ENCODE measurements around the gene VCAM1.

VCAM1 gene

DNA sequence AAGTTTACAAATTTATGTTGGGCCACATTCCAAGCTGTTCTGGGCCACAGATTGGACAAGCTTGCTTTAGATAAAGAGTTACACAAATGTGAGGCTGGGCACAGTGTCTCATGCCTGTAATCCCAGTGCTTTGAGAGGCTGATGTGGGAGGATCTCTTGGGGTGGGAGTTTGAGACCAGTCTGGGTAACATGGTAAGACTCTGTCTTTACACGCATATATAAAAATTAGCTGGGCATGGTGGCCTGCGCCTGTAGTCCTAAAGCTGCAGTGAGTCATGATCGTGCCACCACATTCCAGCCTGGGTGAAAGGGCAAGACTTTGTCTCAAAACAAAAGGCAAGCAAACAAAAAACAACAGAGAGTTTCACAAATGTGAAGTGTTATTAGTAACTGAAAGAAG is 5.9 kb upstream of the VCAM1 start:
- no peak for DNase-seq (ENCODE audit: insufficient read length, low spot score)
- no peak for TF ChIP-seq POLR2A (IDR thresholded peaks at IDR 0.05; ENCODE audit: low read depth, low read length)
- peak; percentile 57 for FAIRE-seq

DNA sequence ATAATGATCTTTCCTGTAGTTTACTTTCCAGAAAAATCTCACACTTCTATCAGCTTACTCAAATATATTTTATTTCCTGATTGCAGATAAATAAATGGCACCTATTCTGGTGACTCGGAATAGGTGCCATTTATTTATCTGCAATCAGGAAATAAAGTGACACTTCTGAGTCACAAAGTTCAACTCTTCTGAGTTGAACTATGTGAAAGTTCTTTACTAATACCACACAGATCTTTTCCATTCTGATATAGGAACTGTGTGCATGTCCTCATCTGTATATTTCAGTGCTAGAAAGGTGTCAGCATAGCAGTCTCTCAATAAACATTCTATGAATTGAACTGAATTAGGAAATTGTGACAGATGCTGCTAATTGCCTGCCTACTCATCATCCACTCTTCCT is 4.9 kb upstream of the VCAM1 start:
- no peak for TF ChIP-seq POLR2A (IDR thresholded peaks at IDR 0.05; ENCODE audit: low read depth, low read length)
- no peak for DNase-seq (ENCODE audit: insufficient read length, low spot score)
- FAIRE-seq = no peak

DNA sequence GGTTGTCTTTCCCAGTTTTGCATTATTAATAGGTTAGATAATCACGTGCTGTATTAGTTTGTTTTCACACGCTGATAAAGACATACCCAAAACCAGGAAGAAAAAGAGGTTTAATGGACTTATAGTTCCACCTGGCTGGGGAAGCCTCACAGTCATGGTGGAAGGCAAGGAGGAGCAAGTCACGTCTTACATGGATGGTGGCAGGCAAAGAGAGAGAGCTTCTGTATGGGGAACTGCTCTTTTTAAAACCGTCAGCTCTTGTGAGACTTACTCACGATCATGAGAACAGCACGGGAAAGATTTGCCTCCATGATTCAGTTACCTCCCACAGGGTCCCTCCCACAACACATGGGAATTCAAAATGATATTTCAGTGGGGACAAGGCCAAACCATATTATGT is 2.3 kb upstream of the VCAM1 start:
- DNase-seq (ENCODE audit: insufficient read length, low spot score) = no peak
- no peak for TF ChIP-seq POLR2A (IDR thresholded peaks at IDR 0.05; ENCODE audit: low read depth, low read length)
- no peak for FAIRE-seq

DNA sequence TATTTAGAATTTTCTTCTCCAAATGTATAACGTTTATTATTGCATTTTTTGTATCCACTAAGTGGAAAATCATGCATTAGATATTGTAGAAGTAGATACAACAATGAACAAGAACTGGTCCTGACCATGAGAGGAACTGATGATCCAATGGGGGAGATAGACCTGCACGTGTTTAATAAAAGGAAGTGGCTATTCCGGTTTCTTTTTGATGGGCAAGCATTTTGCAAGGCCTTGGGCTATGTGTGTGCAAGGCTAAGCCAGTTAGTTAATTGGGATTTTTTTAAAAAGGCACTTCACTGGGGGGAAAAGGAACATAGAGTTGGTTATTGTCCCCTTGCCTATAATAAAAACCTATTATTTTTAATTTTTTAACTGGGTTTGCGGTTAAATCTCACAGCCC is 961 bp upstream of the VCAM1 start:
- no peak for FAIRE-seq
- no peak for DNase-seq (ENCODE audit: insufficient read length, low spot score)
- TF ChIP-seq POLR2A (IDR thresholded peaks at IDR 0.05; ENCODE audit: low read depth, low read length) = no peak

DNA sequence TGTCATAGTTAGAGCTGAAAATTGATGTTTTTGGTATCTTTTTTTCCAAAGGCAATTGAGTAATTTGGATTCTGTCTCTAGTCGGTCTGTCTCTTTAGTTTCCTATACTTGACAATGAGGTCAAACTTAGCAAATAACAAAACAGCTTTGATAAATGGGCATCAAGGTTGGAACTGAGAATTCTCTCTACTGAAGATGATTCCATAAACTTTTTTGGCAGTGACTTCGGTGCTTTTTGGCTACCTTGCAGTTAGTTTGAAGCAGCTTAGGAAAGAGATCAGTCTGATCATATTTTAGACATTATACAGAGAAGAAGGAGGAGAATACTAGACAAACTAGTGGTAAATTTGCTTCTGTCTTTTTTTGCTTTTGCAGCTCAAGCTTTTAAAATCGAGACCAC is 559 bp downstream of the VCAM1 start:
- peak; percentile 45 for FAIRE-seq

DNA sequence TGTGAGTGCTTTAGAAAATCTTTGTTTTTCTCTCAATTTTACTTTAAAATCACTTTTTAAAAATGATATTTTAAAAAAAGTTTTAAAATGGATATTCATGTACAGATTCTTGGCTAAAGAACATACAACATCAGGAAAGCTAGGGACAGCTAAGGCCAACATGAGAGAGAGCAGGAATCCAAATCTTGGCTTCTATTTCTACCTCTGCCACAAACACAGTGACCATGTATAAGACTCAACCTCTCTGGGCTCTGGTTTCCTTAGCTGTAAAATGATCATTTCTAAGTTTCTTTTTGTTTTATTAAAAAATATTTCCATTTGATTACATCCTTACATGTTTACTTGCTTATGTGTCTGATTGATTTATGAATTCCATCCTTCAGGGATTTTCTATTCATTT is 1.2 kb downstream of the VCAM1 start:
- DNase-seq (ENCODE audit: insufficient read length, low spot score) = no peak
- no peak for TF ChIP-seq POLR2A (IDR thresholded peaks at IDR 0.05; ENCODE audit: low read depth, low read length)
- FAIRE-seq = no peak

More for the DNA sequence above, 559 bp downstream of the VCAM1 start:
- DNase-seq (ENCODE audit: insufficient read length, low spot score) = no peak
- no peak for TF ChIP-seq POLR2A (IDR thresholded peaks at IDR 0.05; ENCODE audit: low read depth, low read length)

DNA sequence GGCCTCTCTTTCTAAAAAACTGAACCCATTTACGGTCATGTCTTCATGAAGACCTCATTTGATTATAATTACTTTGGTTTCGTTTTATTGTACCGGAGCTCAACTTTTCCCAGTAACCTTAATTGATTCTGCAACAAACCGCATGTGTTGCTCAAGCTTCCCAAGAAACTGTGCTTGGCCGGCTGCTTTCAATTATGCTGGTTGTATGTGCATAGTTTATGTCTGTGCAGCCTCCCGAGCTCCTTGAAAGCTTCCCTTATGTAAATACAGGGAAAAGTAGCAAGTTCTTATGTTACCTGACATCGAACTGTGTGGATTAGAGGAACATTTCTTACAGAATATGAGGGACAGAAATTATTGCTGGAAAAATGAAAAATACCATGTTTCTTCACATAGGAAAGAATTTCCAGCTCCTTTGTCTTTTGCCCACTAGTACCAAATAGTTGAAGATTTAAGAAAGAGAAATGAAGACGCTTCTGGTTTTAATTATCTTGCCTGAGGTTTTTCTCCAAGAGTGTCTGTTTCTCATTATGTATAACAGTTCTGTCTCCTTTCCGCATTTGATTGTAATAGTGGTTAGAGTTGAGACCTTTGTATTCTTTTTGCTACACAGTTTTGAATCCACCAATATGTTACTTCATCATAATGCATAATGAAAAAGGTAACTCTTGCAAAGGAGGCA is 2.1 kb downstream of the VCAM1 start:
- no peak for TF ChIP-seq POLR2A (IDR thresholded peaks at IDR 0.05; ENCODE audit: low read depth, low read length)
- FAIRE-seq = peak; percentile 79
- DNase-seq (ENCODE audit: insufficient read length, low spot score) = no peak

DNA sequence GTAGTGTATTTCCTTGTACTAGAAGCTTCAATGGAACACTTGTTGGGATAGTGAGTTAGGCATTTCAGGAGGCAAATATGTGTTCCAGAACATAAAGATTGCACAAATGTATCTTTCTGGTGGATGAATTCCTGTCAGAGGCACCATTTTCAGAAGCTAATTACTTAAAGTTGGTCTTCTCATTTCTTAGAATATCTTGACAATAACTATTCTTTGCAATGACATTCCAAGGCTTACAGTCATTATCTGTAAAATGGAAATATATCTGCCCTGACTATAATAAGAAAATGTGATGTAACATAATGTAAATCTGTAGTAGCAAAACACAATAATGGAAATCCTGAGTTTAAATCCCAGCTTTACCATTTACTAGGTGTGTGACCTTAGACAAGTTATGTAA is 2.7 kb downstream of the VCAM1 start:
- TF ChIP-seq POLR2A (IDR thresholded peaks at IDR 0.05; ENCODE audit: low read depth, low read length) = no peak
- FAIRE-seq = no peak

DNA sequence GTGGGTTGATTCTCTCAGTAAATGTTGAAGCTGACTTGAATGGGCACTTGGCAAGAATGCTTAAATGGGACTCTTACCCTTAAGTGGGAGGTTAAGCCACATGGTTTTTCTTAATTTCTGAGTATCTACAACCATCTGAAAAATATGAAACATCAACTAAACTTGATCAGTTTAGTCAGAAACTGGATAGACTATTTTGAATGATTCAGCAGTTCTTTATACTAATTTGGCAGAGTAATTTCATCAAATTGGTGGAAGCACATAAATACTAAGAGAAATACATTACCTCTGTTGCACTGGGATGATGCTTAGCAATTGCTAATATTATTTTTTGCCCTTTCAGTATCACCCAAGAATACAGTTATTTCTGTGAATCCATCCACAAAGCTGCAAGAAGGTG is 4.7 kb downstream of the VCAM1 start:
- TF ChIP-seq POLR2A (IDR thresholded peaks at IDR 0.05; ENCODE audit: low read depth, low read length) = no peak
- no peak for DNase-seq (ENCODE audit: insufficient read length, low spot score)
- FAIRE-seq = no peak

More for the DNA sequence above, 2.7 kb downstream of the VCAM1 start:
- DNase-seq (ENCODE audit: insufficient read length, low spot score) = no peak

DNA sequence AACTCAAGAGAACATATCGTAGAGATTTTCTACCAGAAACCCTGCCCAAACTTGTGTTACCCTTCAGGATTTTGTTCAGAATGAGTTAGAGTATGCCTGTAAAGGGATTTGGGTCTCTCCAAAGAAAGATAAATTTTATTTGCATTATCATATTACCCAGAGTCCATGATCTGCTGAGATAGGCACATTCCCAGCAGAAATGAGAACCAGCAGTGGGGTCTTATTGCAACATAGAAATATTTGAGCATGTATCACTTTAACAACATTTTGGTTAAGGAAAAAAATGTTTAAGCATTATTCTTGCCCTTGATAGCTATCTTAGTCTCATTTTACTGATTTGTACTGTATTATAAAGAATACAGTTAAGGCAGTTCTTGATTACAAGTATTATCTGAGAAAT is 10.6 kb downstream of the VCAM1 start:
- FAIRE-seq (no peak), DNase-seq (ENCODE audit: insufficient read length, low spot score) (no peak)
- TF ChIP-seq POLR2A (IDR thresholded peaks at IDR 0.05; ENCODE audit: low read depth, low read length) = no peak

DNA sequence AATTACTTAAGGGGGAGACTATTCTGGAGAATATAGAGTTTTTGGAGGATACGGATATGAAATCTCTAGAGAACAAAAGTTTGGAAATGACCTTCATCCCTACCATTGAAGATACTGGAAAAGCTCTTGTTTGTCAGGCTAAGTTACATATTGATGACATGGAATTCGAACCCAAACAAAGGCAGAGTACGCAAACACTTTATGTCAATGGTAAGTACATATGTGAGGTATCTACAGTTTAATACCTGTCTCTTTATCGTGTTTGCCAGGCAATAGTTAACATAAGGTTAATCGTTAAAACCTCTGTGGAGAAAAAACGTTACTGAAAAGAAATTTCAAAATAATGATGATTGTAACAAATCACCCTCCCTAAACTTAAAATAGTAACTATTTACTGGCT is 11.8 kb downstream of the VCAM1 start:
- no peak for FAIRE-seq
- TF ChIP-seq POLR2A (IDR thresholded peaks at IDR 0.05; ENCODE audit: low read depth, low read length) = no peak
- DNase-seq (ENCODE audit: insufficient read length, low spot score) = no peak

DNA sequence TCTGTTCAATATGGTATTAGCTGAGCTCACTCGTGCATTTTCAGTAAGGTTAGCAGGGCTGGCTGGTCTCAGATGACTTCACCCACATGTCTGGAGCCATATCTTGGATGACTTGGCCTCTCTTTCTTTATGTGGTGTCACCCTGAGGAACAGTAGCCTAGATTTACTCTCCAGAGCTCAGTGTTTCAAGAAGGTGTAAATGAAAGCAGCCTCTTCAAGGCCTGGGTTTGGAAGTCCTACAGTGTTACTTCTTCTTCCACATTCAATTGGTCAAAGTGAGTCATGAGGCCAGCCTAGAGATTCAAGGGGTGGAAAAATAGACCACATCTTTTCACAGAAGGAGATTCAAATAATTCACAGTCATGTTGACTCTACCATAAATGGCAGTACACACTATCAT is 12.2 kb downstream of the VCAM1 start:
- FAIRE-seq (no peak), DNase-seq (ENCODE audit: insufficient read length, low spot score) (no peak)
- TF ChIP-seq POLR2A (IDR thresholded peaks at IDR 0.05; ENCODE audit: low read depth, low read length) = no peak

DNA sequence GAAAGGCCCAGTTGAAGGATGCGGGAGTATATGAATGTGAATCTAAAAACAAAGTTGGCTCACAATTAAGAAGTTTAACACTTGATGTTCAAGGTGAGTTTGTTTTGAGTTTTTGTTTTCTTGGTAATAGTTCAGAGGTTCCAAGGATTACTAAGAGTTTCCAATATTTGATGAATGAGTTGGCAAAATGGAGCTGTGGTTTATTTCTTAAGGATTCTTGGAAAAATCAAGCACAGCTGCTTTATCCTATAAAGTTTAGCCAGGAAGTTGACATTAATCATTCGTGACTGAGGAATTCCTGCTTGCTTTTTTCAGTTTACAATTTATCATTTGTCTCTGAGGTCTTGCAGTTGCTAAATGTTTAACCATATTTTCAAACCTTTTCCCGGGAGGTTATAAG is 15.1 kb downstream of the VCAM1 start:
- FAIRE-seq (peak; percentile 93), DNase-seq (ENCODE audit: insufficient read length, low spot score) (no peak)
- TF ChIP-seq POLR2A (IDR thresholded peaks at IDR 0.05; ENCODE audit: low read depth, low read length) = no peak

DNA sequence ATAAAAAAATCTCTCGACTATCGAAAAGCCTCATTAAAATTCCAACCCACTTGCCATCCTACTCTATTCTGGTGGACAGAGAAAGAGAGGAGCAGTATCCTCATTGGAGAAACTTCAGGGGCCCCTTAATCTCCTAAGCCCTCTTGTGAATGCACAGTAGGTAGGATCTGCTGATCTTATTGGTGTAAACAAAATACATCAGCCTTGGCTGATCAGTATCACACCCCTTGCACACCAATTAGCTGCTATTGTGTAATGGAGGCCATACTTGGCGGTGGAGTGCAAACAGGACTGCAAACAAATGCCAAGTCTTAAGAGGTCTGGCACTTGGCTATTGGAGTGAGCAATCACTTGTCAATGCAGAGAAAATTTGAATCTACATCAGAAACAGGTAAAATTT is 15.7 kb downstream of the VCAM1 start:
- FAIRE-seq = peak; percentile 20
- no peak for DNase-seq (ENCODE audit: insufficient read length, low spot score)
- TF ChIP-seq POLR2A (IDR thresholded peaks at IDR 0.05; ENCODE audit: low read depth, low read length) = no peak

DNA sequence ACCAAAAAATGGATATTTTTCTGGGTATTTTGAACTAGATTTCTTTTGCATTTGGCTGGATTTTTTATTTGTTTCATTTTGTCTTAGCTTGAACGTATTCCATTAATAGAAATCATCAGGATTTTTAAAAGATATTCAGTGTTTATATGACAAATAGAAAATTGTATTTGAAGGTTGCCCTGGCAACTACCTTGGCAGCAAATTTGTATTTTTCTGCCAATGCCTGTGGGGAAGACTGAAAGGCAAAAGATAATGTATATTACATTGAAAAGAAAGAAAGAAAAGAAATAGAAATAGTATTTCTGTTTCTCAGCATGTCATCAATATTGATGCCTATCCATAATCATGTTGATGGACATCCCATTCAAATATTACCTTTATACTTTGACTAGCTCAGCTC is 16.8 kb downstream of the VCAM1 start:
- DNase-seq (ENCODE audit: insufficient read length, low spot score) (no peak), FAIRE-seq (no peak)
- no peak for TF ChIP-seq POLR2A (IDR thresholded peaks at IDR 0.05; ENCODE audit: low read depth, low read length)

DNA sequence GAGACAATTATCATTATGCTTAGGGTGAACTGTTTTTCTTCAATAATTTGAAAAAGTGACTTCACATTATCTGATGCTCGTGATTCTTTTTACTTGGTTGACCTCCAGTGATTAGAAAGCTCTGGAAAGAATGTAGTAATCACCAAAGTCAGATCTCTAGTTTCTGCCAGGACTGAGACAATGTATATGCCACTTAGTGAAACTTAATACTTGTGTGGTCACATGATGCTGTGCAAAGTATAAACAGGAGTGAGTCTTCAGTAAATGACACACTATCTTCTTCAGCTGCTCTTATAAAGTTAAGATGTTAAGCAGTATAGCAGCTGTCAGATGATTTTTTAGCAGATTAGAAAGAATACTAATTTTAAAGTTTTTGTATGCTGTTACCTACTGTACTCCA is 17.2 kb downstream of the VCAM1 start:
- no peak for TF ChIP-seq POLR2A (IDR thresholded peaks at IDR 0.05; ENCODE audit: low read depth, low read length)
- FAIRE-seq (peak; percentile 86), DNase-seq (ENCODE audit: insufficient read length, low spot score) (no peak)
